ENCODE data around the gene ZMYND11. TPM values are rescaled to one million over a fixed set of nuclear protein-coding genes. Genes with fewer than 3 reads are reported as not detected.

ZMYND11 gene
- polyA plus RNA-seq, 3 donors: 7.0 to 11.8 (median 8.8) TPM

DNA sequence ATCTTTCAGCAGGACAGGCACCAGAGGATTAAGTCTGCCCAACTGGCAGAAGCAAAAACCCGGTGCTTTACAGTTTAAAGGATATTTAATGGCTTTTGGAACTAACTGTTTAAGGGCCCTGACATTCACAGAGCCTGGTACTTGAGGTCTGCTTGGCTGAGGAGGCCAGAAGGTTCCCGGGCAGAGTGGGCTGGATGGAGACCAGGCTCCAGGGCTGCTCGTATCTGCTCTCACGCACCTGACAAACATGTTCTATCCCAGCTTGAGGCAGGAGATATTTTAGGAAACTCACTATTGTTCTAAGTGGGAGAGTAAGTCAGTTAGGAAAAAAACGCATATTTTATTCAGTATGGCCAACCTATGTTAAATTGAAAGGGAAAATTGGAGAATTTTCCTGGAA, 143.5 kb downstream of the ZMYND11 start:
- WGBS (ENCODE audit: insufficient coverage): 96% methylated on average over 5 of the region's 5 CpGs
- H3K27me3 ChIP-seq (ENCODE audit: control insufficient read depth in 2 of 2, insufficient read depth in 2 of 2, low read length in 2 of 2): no peaks in the 10 kb centered on the region
- H2AFZ ChIP-seq (ENCODE audit: insufficient read depth, low read depth, low read length, poor library complexity, severe bottlenecking): no peak overlapping the region
- H3K9me3 ChIP-seq (replicated peaks in 1 of 2; ENCODE audit: control insufficient read depth in 1 of 2, insufficient read depth in 1 of 2, low read length in 2 of 2): no peaks in the 10 kb centered on the region
- peaks cover 1 to 8% (median 6%) of the 10 kb centered on the region in 3 donors for H3K27me3 Mint-ChIP-seq (ENCODE audit: low read depth in 3 of 3)
- H3K9ac ChIP-seq (ENCODE audit: insufficient read depth, low read length, poor library complexity, severe bottlenecking): no peak overlapping the region
- peaks cover 7 to 13% of the 10 kb centered on the region in 2 donors for H3K4me1 ChIP-seq (ENCODE audit: control insufficient read depth in 1 of 2, insufficient read depth in 2 of 2, low read length in 2 of 2)
- no peak overlapping the region for H3K27ac ChIP-seq (ENCODE audit: low read depth in 1 of 2, low read length in 2 of 2)
- no peaks in the 10 kb centered on the region for H3K79me2 ChIP-seq (ENCODE audit: insufficient read depth, low read length)
- H3K27ac Mint-ChIP-seq: no peak overlapping the region
- intact Hi-C loops (cut with micrococcal nuclease): no loop called here
- no peaks in the 10 kb centered on the region for H3K36me3 ChIP-seq (replicated peaks in 1 of 2; ENCODE audit: control insufficient read depth in 1 of 2, insufficient read depth in 2 of 2, low read length in 2 of 2)
- no peak for DNase-seq
- no peak overlapping the region for H3K4me2 ChIP-seq (replicated peaks; ENCODE audit: extremely low read depth, low read length, poor library complexity, severe bottlenecking)
- no peak for TF ChIP-seq CTCF (IDR thresholded peaks at IDR 0.05)
- H3K36me3 Mint-ChIP-seq: no peaks in the 10 kb centered on the region
- peaks cover 19% of the 10 kb centered on the region for H3K4me1 Mint-ChIP-seq
- no peak overlapping the region for H3K4me3 ChIP-seq (replicated peaks in 1 of 3; ENCODE audit: low read depth in 2 of 3, low read length in 3 of 3)
- H4K20me1 ChIP-seq (ENCODE audit: insufficient read depth, low read length): no peaks in the 10 kb centered on the region
- no peak overlapping the region for H3K4me3 Mint-ChIP-seq
- H3K9me3 Mint-ChIP-seq: peaks cover 0 to 8% (median 1%) of the 10 kb centered on the region in 7 donors

DNA sequence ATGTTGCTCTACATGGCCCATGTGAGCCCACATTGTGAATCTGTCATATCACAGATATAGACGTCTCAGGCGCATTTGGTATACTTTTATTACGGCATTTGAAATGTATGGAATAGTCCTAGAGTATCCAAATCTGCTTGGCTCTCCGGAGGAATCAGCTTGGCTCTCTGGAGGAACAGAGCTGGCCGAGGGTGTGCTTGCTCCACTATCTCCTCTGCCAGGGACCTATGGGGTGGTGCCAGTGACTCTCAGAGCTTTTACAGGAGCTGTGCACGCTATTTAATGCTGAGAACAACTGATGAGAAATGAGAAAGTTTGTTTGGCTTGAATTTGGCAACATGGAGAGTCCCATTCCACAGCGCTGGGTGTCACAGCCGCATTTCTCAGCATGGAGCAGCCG, 144.0 kb downstream of the ZMYND11 start:
- H3K9me3 Mint-ChIP-seq: peaks cover 0 to 8% (median 1%) of the 10 kb centered on the region in 7 donors
- Histone ChIP-seq H3K4me1 (ENCODE audit: control insufficient read depth in 1 of 2, insufficient read depth in 2 of 2, low read length in 2 of 2) (peaks cover 7 to 13% of the 10 kb centered on the region in 2 donors), H3K4me2 (replicated peaks; ENCODE audit: extremely low read depth, low read length, poor library complexity, severe bottlenecking) (no peak overlapping the region), H3K9me3 (replicated peaks in 1 of 2; ENCODE audit: control insufficient read depth in 1 of 2, insufficient read depth in 1 of 2, low read length in 2 of 2) (no peaks in the 10 kb centered on the region), H2AFZ (ENCODE audit: insufficient read depth, low read depth, low read length, poor library complexity, severe bottlenecking) (no peak overlapping the region), H3K27me3 (ENCODE audit: control insufficient read depth in 2 of 2, insufficient read depth in 2 of 2, low read length in 2 of 2) (no peaks in the 10 kb centered on the region), H4K20me1 (ENCODE audit: insufficient read depth, low read length) (no peaks in the 10 kb centered on the region), H3K4me3 (replicated peaks in 1 of 3; ENCODE audit: low read depth in 2 of 3, low read length in 3 of 3) (no peak overlapping the region), H3K27ac (ENCODE audit: low read depth in 1 of 2, low read length in 2 of 2) (no peak overlapping the region), H3K9ac (ENCODE audit: insufficient read depth, low read length, poor library complexity, severe bottlenecking) (no peak overlapping the region), H3K79me2 (ENCODE audit: insufficient read depth, low read length) (no peaks in the 10 kb centered on the region), H3K36me3 (replicated peaks in 1 of 2; ENCODE audit: control insufficient read depth in 1 of 2, insufficient read depth in 2 of 2, low read length in 2 of 2) (no peaks in the 10 kb centered on the region)
- DNase-seq: no peak
- no peak for TF ChIP-seq CTCF (IDR thresholded peaks at IDR 0.05)
- H3K4me1 Mint-ChIP-seq: peaks cover 22% of the 10 kb centered on the region
- H3K27ac Mint-ChIP-seq: no peak overlapping the region
- H3K4me3 Mint-ChIP-seq: no peak overlapping the region
- intact Hi-C loops (cut with micrococcal nuclease): no loop called here
- WGBS (ENCODE audit: insufficient coverage): 97% methylated on average over 7 of the region's 9 CpGs
- H3K27me3 Mint-ChIP-seq (ENCODE audit: low read depth in 3 of 3): peaks cover 0 to 8% (median 6%) of the 10 kb centered on the region in 3 donors
- no peaks in the 10 kb centered on the region for H3K36me3 Mint-ChIP-seq
